ELF-1 (cell line): ENCODE data around the gene HIC2.
"Not testable (repeated sequence)": the region's sequence is repeated elsewhere in the genome, so short reads cannot be mapped to it uniquely, and the experiment has no call there.

ENCODE experiments used
- DNase-seq: peaks from one replicate; pipeline ENCODE4 v3.0.0-alpha.2; 2016; ENCODE audit warnings: low read depth, low spot score

HIC2 gene

GRCh38 chr22:21490556-21490955, 73.4 kb downstream of the HIC2 start:
- DNase-seq: not testable (repeated sequence)

GRCh38 chr22:21492271-21492670, 75.1 kb downstream of the HIC2 start:
- not testable (repeated sequence) for DNase-seq

GRCh38 chr22:21493789-21494782, 76.9 kb downstream of the HIC2 start:
- DNase-seq: not testable (repeated sequence)

GRCh38 chr22:21497984-21498383, 80.8 kb downstream of the HIC2 start:
- DNase-seq: not testable (repeated sequence)

- not testable (repeated sequence) for DNase-seq
Observed at GRCh38 chr22:21498489-21498888, 81.3 kb downstream of the HIC2 start.

- not testable (repeated sequence) for DNase-seq
Observed at GRCh38 chr22:21499623-21500506, 82.7 kb downstream of the HIC2 start.
